Retinal pigment epithelial cell (primary cell): ENCODE data around the gene IGFBP7.
"Not testable (repeated sequence)": the region's sequence is repeated elsewhere in the genome, so short reads cannot be mapped to it uniquely, and the experiment has no call there.

Experiments
- DNase-seq: peaks from one replicate; pipeline ENCODE4 v3.0.0-alpha.2; 2010; ENCODE audit warnings: low read depth
- H3K4me3 ChIP-seq: 2 replicates; pipeline ENCODE4 v1.5.1; 2011; ENCODE audit warnings: mild to moderate bottlenecking, low read length, control low read depth, moderate library complexity
- TF ChIP-seq, protein P1 (sequence below): conservative IDR thresholded peaks from 2 replicates; pipeline ENCODE4 v1.5.1; 2011; ENCODE audit warnings: low read depth, low read length, control low read depth, inconsistent platforms

IGFBP7 gene

DNA sequence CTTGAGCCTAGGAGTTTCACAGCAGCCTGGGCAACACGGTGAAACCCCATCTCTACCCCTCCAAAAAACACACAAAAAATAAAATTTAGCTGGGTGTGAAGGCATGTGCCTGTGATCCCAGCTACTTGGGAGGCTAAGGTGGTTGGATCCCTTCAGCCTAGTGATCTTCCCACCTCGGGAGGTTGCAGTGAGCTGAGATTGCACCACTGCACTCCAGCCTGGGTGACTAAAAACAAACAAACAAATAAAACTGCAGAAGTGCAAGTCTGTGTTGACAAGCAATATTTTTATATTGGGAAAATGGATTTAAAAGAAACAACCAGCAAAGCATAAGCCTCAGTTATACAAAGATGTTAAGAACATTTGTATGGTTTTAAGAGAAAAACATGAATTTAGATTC lies 46.1 kb downstream of the IGFBP7 start:
- DNase-seq: no peak
- TF ChIP-seq, protein P1, sequence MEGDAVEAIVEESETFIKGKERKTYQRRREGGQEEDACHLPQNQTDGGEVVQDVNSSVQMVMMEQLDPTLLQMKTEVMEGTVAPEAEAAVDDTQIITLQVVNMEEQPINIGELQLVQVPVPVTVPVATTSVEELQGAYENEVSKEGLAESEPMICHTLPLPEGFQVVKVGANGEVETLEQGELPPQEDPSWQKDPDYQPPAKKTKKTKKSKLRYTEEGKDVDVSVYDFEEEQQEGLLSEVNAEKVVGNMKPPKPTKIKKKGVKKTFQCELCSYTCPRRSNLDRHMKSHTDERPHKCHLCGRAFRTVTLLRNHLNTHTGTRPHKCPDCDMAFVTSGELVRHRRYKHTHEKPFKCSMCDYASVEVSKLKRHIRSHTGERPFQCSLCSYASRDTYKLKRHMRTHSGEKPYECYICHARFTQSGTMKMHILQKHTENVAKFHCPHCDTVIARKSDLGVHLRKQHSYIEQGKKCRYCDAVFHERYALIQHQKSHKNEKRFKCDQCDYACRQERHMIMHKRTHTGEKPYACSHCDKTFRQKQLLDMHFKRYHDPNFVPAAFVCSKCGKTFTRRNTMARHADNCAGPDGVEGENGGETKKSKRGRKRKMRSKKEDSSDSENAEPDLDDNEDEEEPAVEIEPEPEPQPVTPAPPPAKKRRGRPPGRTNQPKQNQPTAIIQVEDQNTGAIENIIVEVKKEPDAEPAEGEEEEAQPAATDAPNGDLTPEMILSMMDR: no peak
- no peak overlapping the region for H3K4me3 ChIP-seq

DNA sequence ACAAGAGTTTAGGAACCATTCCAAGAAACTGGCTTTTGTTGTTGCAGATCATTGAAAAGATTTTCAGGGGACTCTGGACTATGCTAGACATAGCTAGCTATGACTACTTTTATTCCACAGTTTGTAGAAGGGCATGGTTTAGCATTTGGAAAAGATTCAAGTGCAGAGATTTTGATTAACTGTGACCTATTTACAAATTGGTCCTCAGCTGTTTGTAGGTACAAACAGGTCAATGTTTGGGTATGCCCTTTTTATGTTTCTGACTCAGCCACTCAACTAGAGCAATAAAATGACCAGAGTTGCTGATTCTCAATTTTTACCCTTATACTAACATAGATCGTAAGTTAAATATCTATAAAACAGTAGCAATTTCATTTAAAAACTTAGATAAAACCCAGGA lies 46.7 kb downstream of the IGFBP7 start:
- H3K4me3 ChIP-seq: no peak overlapping the region
- TF ChIP-seq, protein P1: no peak
- no peak for DNase-seq

DNA sequence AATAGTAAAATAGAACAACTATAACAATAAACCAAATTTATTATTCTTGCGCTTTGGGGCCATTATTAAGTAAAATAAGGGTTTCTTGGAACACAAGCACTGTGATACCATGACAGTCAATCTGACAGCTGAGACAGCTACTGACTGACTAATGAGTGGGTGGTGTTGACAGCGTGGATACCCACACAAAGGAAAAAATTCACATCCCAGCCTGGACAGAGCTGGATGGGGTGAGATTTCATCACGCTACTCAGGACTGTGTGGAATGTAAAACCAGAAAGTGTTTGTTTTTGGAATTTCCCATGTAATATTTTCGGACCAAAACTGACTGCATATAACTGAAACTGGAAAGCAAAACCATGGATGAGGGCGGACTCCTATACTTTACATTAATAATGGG lies 48.8 kb downstream of the IGFBP7 start:
- TF ChIP-seq, protein P1: no peak
- H3K4me3 ChIP-seq: no peak overlapping the region
- DNase-seq: no peak

DNA sequence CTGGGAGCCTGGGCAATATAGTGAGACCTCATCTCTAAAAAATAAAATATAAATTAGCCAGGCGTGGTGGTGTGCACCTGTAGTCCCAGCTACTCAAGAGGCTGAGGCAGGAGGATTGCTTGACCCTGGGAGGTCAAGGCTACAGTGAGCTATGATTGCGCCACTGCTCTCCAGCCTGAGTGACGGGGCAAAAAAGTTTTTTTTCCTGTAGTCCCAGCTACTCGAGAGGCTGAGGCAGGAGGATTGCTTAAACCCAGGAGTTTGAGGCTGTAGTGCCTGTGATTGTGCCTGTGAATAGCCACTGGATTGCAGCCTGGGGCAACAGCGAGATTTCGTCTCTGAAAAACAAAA lies 49.5 kb downstream of the IGFBP7 start:
- not testable (repeated sequence) for H3K4me3 ChIP-seq

DNA sequence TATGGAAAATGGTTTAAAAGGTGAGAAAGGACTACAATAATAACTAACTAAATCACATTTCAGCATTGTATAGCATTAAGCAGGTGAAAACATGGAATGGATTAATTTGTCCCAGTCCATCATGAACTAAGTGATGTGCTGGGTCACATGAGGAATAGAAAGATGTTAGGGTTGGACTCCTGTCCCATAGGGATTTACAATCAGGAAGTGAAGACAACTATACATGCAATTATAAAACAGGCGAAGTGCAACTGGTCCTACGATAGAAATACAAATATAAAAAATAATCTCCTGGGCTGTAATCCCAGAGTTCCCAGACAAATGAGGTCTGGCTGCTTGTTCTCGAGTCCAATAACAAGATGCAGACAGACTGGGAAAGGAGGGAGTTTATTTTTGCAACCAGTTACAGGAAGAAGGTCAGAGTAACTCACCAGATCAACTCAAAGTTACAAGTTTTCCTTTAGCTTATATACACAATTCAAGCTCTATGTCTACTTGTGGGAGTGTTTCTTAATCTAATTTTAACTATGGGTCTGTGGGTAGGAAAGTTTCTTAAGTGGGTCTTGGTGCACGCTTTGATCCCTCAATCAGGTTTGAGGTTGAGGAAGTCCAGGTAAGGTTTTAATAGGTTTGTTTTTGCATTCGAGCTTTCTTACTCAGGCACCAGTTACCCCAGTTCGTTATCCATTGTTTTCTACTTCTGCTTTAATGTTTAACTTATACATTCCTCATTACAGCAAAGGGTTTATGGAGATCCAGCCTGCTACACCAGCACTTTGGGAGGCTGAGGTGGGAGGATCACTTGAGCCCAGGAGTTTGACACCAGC lies 50.1 kb downstream of the IGFBP7 start:
- TF ChIP-seq, protein P1: no peak
- DNase-seq: no peak
- H3K4me3 ChIP-seq: no peak overlapping the region

More for the DNA sequence above, 49.5 kb downstream of the IGFBP7 start:
- not testable (repeated sequence) for DNase-seq

DNA sequence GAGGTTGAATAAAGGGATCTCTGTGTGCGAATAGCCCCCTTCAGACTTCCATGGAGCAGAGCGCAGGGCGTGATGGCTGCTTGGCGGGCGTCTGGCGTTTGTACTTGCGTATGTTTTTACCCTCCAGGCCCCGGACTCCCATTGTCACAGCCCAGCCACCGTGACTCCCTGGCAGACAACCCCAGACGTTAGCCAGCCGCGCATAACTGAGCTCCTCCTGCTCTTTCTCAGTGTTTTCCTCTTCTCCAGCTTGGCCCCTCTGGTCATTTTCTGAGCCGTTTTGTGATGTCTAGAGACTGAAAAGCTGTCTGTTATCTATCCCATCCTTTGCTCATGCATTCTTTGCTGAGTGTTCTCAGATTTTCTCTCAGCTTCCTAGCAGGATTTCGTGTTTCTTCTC lies 54.3 kb downstream of the IGFBP7 start:
- H3K4me3 ChIP-seq: no peak overlapping the region
- no peak for DNase-seq
- TF ChIP-seq, protein P1: no peak

DNA sequence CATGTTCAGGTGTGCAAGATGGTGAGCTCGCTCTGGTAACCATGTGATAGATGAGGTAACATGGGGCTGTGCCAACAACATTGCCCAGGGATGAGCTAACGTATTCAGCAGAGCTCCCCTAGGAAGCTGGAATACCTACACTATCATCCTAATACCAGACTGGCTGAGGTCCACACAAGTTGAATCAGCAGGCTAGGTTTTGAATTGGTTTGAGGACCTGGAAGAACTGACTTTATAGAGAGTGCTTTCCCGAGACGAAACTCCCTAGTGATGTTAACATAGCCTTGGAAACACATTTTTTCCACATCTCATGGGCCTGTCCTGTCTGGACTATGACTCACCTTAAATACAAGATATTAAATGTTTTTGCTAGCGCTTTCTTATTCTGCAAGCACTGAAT lies 56.7 kb downstream of the IGFBP7 start:
- H3K4me3 ChIP-seq: no peak overlapping the region
- no peak for DNase-seq
- TF ChIP-seq, protein P1: no peak
